OCI-LY3 (cell line): Measurements from ENCODE around the gene CD84.

Source experiments
- CTCF ChIP-seq: fragments of 200-600, 300-600 bp; sonication (generic); IDR thresholded peaks from 2 replicates; pipeline ENCODE4 v1.5.1; 2014; ENCODE audit warnings: antibody characterized with exemption, low read length, low read depth
- EZH2phosphoT487 ChIP-seq: fragments of 200-600 bp; shearing (Covaris generic); IDR thresholded peaks from 2 replicates; pipeline ENCODE4 v1.6.1; 2018; ENCODE audit warnings: antibody characterized with exemption, mixed run types, low read depth

- no peak for TF ChIP-seq CTCF
- no peak for TF ChIP-seq EZH2phosphoT487
Observed at GRCh38 chr1:160503087-160503486, 76.2 kb downstream of the CD84 start.
